Neural progenitor cell (in vitro differentiated cells): Measurements from ENCODE around the gene PTX3. TPM values are rescaled to one million over a fixed set of nuclear protein-coding genes. Genes with fewer than 3 reads are reported as not detected.

ENCODE experiments used
- DNase-seq: peaks from one replicate; pipeline ENCODE4 v3.0.0-alpha.2; 2016; ENCODE audit warnings: low spot score
- H2AFZ ChIP-seq: fragments of 200-600 bp; sonication (generic); replicated peaks from 2 replicates; pipeline ENCODE4 v1.6.1; 2016; ENCODE audit warnings: antibody characterized with exemption
- H3F3A ChIP-seq: fragments of 200-600 bp; sonication (generic); 2 replicates; pipeline ENCODE4 v1.6.1; 2016; ENCODE audit warnings: antibody characterized with exemption, low read depth
- H3K27ac ChIP-seq: fragments of 200-600 bp; sonication (generic); 2 replicates; pipeline ENCODE4 v1.5.1; 2016; ENCODE audit warnings: mild to moderate bottlenecking
- H3K27me3 ChIP-seq: fragments of 200-600 bp; sonication (generic); 2 replicates; pipeline ENCODE4 v1.6.1; 2016; ENCODE audit warnings: mild to moderate bottlenecking, moderate library complexity
- H3K36me3 ChIP-seq: fragments of 200-600 bp; sonication (generic); 2 replicates; pipeline ENCODE4 v1.5.1; 2016
- H3K4me1 ChIP-seq: fragments of 200-600 bp; sonication (generic); 2 replicates; pipeline ENCODE4 v1.6.1; 2016; ENCODE audit warnings: mixed run types
- H3K4me2 ChIP-seq: fragments of 200-600 bp; sonication (generic); 2 replicates; pipeline ENCODE4 v1.6.1; 2016
- H3K4me3 ChIP-seq: fragments of 200-600 bp; sonication (generic); 2 replicates; pipeline ENCODE4 v1.5.1; 2016
- H3K79me2 ChIP-seq: fragments of 200-600 bp; sonication (generic); 2 replicates; pipeline ENCODE4 v1.6.1; 2016; ENCODE audit warnings: low read depth
- H3K9ac ChIP-seq: fragments of 200-600 bp; sonication (generic); 2 replicates; pipeline ENCODE4 v1.6.1; 2016
- H3K9me3 ChIP-seq: fragments of 200-600 bp; sonication (generic); 2 replicates; pipeline ENCODE4 v1.5.1; 2016; ENCODE audit warnings: low read depth
- H4K20me1 ChIP-seq: fragments of 200-600 bp; sonication (generic); 2 replicates; pipeline ENCODE4 v1.6.1; 2016; ENCODE audit warnings: low read depth
- H3K27ac Mint-ChIP-seq: 3 replicates; pipeline ENCODE4 v1.8.0; 2021; ENCODE audit warnings: mixed read lengths
- H3K27me3 Mint-ChIP-seq: 2 replicates; pipeline ENCODE4 v1.8.0; 2022; ENCODE audit warnings: low read depth, mild to moderate bottlenecking, inconsistent platforms, moderate library complexity, mixed read lengths; ENCODE audit not compliant: insufficient read depth
- H3K36me3 Mint-ChIP-seq: 3 replicates; pipeline ENCODE4 v1.8.0; 2021; ENCODE audit warnings: mixed read lengths
- H3K4me1 Mint-ChIP-seq: 3 replicates; pipeline ENCODE4 v1.8.0; 2021; ENCODE audit warnings: mixed read lengths
- H3K4me3 Mint-ChIP-seq: 3 replicates; pipeline ENCODE4 v1.8.0; 2021; ENCODE audit warnings: mild to moderate bottlenecking, moderate library complexity, mixed read lengths
- H3K9me3 Mint-ChIP-seq: 3 replicates; pipeline ENCODE4 v1.8.0; 2020; ENCODE audit warnings: mixed read lengths
- CTCF ChIP-seq: fragments of 200-600 bp; sonication (generic); IDR thresholded peaks from 2 replicates; pipeline ENCODE4 v1.5.1; 2017; ENCODE audit warnings: antibody characterized with exemption, mild to moderate bottlenecking
- EZH2 ChIP-seq: fragments of 200-600 bp; sonication (generic); IDR thresholded peaks from 2 replicates; pipeline ENCODE4 v1.6.1; 2017; ENCODE audit warnings: antibody characterized with exemption, mild to moderate bottlenecking, moderate library complexity
- EZH2phosphoT487 ChIP-seq: fragments of 200-600 bp; sonication (generic); IDR thresholded peaks from 2 replicates; pipeline ENCODE4 v1.6.1; 2017; ENCODE audit warnings: antibody characterized with exemption
- total RNA-seq: library from RNA; depleted of rRNA; stranded (reverse); fragments of >200 nt; gene quantifications from 2 replicates; pipeline ENCODE4 v1.2.3, GENCODE V29; 2015; ENCODE audit warnings: low replicate concordance

PTX3 gene
- total RNA-seq, 1 donor from 2014 or later, result 9.0 TPM

GRCh38 chr3:157452097-157452496 lies 15.4 kb downstream of the PTX3 start:
- no peak for DNase-seq
- Mint-ChIP-seq H3K4me3 (no peak overlapping the region), H3K36me3 (peaks cover 10% of the 10 kb centered on the region), H3K27me3 (no peaks in the 10 kb centered on the region), H3K27ac (no peak overlapping the region), H3K4me1 (no peaks in the 10 kb centered on the region), H3K9me3 (no peaks in the 10 kb centered on the region)
- Histone ChIP-seq H3K79me2 (no peaks in the 10 kb centered on the region), H2AFZ (no peak overlapping the region), H3F3A (no peaks in the 10 kb centered on the region), H3K27ac (no peak overlapping the region), H3K9me3 (no peaks in the 10 kb centered on the region), H3K4me3 (no peak overlapping the region), H3K4me2 (no peak overlapping the region), H3K36me3 (no peaks in the 10 kb centered on the region), H3K4me1 (no peaks in the 10 kb centered on the region), H3K9ac (no peak overlapping the region), H4K20me1 (no peaks in the 10 kb centered on the region), H3K27me3 (no peaks in the 10 kb centered on the region)
- TF ChIP-seq EZH2phosphoT487 (no peak), EZH2 (no peak), CTCF (no peak)

GRCh38 chr3:157453824-157454223 lies 17.2 kb downstream of the PTX3 start:
- H2AFZ ChIP-seq, result no peak overlapping the region
- no peaks in the 10 kb centered on the region for H3K9me3 ChIP-seq
- H3K4me3 ChIP-seq, result no peak overlapping the region
- no peaks in the 10 kb centered on the region for H3K4me1 ChIP-seq
- H3K27me3 Mint-ChIP-seq, result no peaks in the 10 kb centered on the region
- peaks cover 19% of the 10 kb centered on the region for H3K36me3 Mint-ChIP-seq
- no peak overlapping the region for H3K27ac ChIP-seq
- TF ChIP-seq CTCF (no peak), EZH2 (no peak), EZH2phosphoT487 (no peak)
- no peaks in the 10 kb centered on the region for H3K4me1 Mint-ChIP-seq
- no peaks in the 10 kb centered on the region for H3K36me3 ChIP-seq
- H3F3A ChIP-seq, result no peaks in the 10 kb centered on the region
- H3K27me3 ChIP-seq, result no peaks in the 10 kb centered on the region
- no peak overlapping the region for H3K4me3 Mint-ChIP-seq
- no peak overlapping the region for H3K27ac Mint-ChIP-seq
- H3K4me2 ChIP-seq, result no peak overlapping the region
- no peaks in the 10 kb centered on the region for H4K20me1 ChIP-seq
- no peak for DNase-seq
- H3K9me3 Mint-ChIP-seq, result no peaks in the 10 kb centered on the region
- H3K9ac ChIP-seq, result no peak overlapping the region
- no peaks in the 10 kb centered on the region for H3K79me2 ChIP-seq

- H3K27ac ChIP-seq, result no peak overlapping the region
- no peak overlapping the region for H3K4me3 Mint-ChIP-seq
- no peaks in the 10 kb centered on the region for H3K79me2 ChIP-seq
- H3F3A ChIP-seq, result no peaks in the 10 kb centered on the region
- no peak overlapping the region for H3K4me2 ChIP-seq
- peaks cover 3% of the 10 kb centered on the region for H3K27me3 Mint-ChIP-seq
- H3K27ac Mint-ChIP-seq, result no peak overlapping the region
- H3K4me1 Mint-ChIP-seq, result no peaks in the 10 kb centered on the region
- H4K20me1 ChIP-seq, result no peaks in the 10 kb centered on the region
- no peak overlapping the region for H2AFZ ChIP-seq
- H3K36me3 ChIP-seq, result no peaks in the 10 kb centered on the region
- no peak for TF ChIP-seq CTCF
- no peak for TF ChIP-seq EZH2phosphoT487
- no peak for TF ChIP-seq EZH2
- DNase-seq, result no peak
- H3K27me3 ChIP-seq, result no peaks in the 10 kb centered on the region
- no peak overlapping the region for H3K9ac ChIP-seq
- H3K4me1 ChIP-seq, result no peaks in the 10 kb centered on the region
- no peaks in the 10 kb centered on the region for H3K9me3 ChIP-seq
- no peaks in the 10 kb centered on the region for H3K9me3 Mint-ChIP-seq
- no peak overlapping the region for H3K4me3 ChIP-seq
- H3K36me3 Mint-ChIP-seq, result peaks cover 23% of the 10 kb centered on the region
Observed at GRCh38 chr3:157459706-157460105, 23.1 kb downstream of the PTX3 start.
